Measurements from ENCODE around the gene DDX41.
"Not testable (repeated sequence)": the region's sequence is repeated elsewhere in the genome, so short reads cannot be mapped to it uniquely, and the experiment has no call there.

DDX41 gene

DNA sequence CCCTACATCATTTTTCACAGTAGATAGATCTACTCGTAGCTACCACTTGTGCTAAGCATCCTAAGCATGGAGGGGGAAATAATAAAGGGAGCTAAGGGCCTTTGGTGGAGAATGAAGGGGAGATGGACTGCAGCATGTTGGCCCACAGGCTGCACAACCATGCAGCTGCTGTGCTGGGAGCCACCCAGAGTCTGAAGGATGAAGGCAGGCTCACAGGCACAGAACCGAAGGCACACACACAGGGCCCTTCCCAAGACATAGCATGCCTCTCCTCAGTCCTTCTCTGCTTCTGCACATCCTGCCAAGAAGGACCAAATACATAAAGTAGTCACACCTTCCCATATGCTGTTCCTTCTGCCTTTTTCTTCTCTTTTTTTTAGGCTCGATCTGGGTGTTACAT, 31.0 kb upstream of the DDX41 start:
- Mint-ChIP-seq H3K4me3 (no peak overlapping the region), H3K27ac (no peak overlapping the region), H3K27me3 (no peaks in the 10 kb centered on the region), H3K36me3 (ENCODE audit: insufficient read depth) (peaks cover 12% of the 10 kb centered on the region), H3K9me3 (no peaks in the 10 kb centered on the region), H3K4me1 (ENCODE audit: low read depth in 2 of 2) (peaks cover 28 to 49% of the 10 kb centered on the region in 2 donors)
- DNase-seq, result no peak
- ATAC-seq (replicated peaks), result no peak

DNA sequence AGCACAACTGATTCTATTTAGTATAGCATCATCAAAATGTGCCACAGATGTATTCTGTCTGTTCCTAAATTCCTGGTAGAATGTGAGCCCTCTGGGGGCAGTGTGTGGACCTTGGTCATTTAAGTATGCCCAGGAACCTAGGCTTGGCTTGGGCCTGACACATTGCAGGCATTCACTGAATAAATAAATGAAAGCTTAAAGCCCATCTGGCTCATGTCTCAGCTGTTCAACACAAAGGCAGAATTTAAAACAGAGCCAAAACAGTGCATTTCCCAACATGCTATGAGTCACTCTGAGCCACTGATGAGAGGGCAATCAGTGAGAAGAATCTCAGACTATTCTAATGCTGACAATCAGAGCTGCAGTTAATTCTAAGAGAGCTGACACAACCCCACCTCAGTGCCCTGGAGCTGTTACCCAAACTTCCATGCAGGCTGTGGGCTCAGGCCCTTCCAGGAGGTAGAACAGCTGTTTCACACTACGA, 29.5 kb upstream of the DDX41 start:
- Mint-ChIP-seq H3K4me1 (ENCODE audit: low read depth in 2 of 2) (peaks cover 19 to 45% of the 10 kb centered on the region in 2 donors), H3K4me3 (no peak overlapping the region), H3K27me3 (no peaks in the 10 kb centered on the region), H3K27ac (peak overlapping the region in 1 of 2 donors; percentile 85), H3K36me3 (ENCODE audit: insufficient read depth) (peaks cover 11% of the 10 kb centered on the region), H3K9me3 (no peaks in the 10 kb centered on the region)
- no peak for DNase-seq
- no peak for ATAC-seq (replicated peaks)

DNA sequence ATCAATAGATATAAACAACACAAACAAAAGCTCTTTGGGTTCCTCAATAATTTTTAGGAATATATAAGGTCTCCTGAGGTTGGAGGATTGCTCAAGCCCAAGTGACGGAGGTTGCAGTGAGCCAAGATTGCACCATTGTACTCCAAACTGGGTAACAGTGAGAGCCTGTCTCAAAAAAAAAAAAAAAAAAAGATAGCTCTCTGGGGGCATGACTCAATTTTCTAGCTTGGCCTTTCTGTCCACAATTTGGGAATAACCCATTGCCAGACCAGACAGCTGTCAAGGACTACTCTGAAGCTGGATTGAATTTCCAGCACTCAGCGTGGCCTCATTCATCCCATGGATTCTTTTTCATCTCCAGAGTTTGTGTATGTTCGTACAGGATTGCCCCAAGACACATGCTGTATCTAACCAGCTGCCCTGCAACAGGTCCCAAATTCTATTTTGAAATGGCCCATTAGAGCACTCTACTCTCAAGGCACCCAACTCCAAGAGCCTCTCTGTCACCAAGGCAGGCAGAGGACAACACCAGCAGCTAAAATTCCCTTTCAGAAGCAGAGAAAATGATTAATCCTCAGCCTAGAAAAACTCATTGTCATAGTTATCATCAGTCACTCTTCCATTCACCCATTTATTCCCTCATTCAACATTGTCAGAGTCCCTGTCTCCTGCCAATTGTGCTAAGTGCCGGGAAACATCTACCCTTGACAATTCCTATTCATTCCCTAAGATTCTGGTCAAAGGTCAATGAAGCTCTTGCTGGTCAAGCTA, 28.9 kb upstream of the DDX41 start:
- DNase-seq (no peak), ATAC-seq (replicated peaks) (no peak)
- Mint-ChIP-seq H3K36me3 (ENCODE audit: insufficient read depth) (peaks cover 11% of the 10 kb centered on the region), H3K9me3 (no peaks in the 10 kb centered on the region), H3K4me3 (no peak overlapping the region), H3K4me1 (ENCODE audit: low read depth in 2 of 2) (peaks cover 19 to 45% of the 10 kb centered on the region in 2 donors), H3K27me3 (no peaks in the 10 kb centered on the region), H3K27ac (no peak overlapping the region)

DNA sequence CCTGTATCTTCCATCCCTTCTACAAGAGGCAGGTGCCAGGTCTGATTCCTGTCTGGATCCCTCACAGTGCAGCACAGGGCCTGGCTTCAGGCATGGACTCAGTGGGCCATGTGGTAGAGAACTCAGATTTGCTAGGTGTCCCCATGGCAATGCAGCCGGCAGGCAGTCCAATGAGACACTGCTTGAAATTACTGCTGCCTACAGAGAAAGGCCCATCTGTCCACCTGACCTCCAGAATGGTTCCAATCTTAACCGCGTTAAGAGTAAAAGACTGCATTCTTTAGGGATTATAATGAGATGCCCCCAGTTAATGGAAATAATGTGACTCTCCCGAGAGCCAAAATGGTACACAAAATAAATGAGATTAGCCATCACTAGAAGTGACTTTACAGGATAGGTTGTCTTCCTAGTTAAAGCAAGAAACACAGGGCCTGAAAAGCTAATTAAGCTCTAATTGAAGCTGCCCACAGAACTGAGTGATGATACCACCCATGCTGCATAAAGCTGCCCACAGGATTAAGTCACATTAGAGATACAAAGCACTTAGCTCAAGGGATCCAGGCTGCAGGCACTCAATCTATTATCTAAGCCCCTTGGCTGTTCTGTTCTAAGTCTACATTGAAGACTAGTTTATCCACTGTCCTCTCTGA, 26.2 kb upstream of the DDX41 start:
- Mint-ChIP-seq H3K4me3 (no peak overlapping the region), H3K4me1 (ENCODE audit: low read depth in 2 of 2) (peaks cover 17 to 39% of the 10 kb centered on the region in 2 donors), H3K27ac (no peak overlapping the region), H3K9me3 (no peaks in the 10 kb centered on the region), H3K27me3 (no peaks in the 10 kb centered on the region), H3K36me3 (ENCODE audit: insufficient read depth) (peaks cover 17% of the 10 kb centered on the region)
- DNase-seq (no peak), ATAC-seq (replicated peaks) (no peak)

DNA sequence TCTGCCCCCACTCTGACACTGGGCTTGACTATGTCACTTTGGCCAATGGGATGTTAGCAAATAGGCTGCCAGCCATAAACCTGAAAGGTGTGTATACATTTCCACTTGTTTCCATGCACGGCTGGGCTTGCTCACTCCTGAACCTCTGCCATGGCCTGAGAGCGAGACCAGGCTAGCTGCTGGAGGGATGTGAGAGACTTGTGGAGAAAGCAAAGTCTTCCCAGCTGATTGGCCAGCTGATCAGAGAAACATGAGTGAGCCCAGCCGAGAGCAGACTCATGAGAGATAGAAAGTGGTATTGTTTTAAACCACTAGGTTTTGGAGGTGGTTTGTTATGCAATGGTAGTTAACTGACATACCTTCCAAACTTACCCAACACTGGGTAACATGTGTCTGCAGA, 23.7 kb upstream of the DDX41 start:
- ATAC-seq (replicated peaks), result no peak
- H3K27me3 Mint-ChIP-seq, result no peaks in the 10 kb centered on the region

DNA sequence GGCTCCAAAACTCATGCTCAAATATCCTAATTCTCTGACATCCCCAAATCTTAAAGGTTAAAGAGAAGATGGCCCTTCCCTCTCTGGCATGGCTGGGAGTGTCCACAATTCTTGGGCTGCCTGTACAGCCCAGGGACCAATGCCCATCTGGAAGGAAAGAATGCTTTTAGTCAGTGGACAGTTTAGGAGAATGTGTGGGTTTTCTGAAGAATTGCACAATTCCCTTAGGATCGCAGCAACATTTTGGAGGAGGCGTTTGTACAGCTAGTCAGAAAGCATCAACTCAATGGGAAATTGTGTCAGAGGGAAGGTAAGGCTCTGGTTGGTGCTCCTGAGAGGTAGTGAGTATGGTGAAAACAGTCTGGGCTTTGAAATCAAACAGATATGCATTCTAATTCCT, 22.6 kb upstream of the DDX41 start:
- Mint-ChIP-seq H3K36me3 (ENCODE audit: insufficient read depth) (peaks cover 26% of the 10 kb centered on the region), H3K27me3 (no peaks in the 10 kb centered on the region), H3K4me3 (no peak overlapping the region), H3K9me3 (no peaks in the 10 kb centered on the region), H3K27ac (peak overlapping the region in 1 of 2 donors; percentile 69), H3K4me1 (ENCODE audit: low read depth in 2 of 2) (peaks cover 8 to 26% of the 10 kb centered on the region in 2 donors)
- DNase-seq (no peak), ATAC-seq (replicated peaks) (no peak)

More for the DNA sequence above, 23.7 kb upstream of the DDX41 start:
- H3K27ac Mint-ChIP-seq, result no peak overlapping the region
- DNase-seq, result no peak
- peaks cover 8 to 26% of the 10 kb centered on the region in 2 donors for H3K4me1 Mint-ChIP-seq (ENCODE audit: low read depth in 2 of 2)
- H3K9me3 Mint-ChIP-seq, result no peaks in the 10 kb centered on the region
- H3K4me3 Mint-ChIP-seq, result no peak overlapping the region
- H3K36me3 Mint-ChIP-seq (ENCODE audit: insufficient read depth), result peaks cover 19% of the 10 kb centered on the region

DNA sequence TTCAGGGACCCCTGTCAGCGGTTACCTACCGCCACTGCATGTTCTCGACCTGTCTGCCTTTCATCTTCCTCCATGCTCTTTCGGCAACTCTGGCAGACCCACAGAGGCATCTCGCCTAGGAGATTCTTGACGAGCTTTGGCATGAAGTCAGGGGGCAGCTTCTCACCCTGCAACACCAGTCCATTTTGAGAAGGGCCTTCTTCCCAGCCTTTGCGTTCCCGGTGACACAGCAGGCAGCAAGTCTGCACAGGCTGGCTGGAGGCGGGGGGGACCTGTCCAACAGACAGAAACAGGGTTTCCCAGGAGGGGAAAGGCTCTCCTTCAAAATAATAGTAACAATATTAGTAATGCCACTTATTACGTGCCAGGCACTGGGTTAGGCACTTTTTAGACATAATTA, 22.1 kb upstream of the DDX41 start:
- H3K27me3 Mint-ChIP-seq, result no peaks in the 10 kb centered on the region
- no peak for ATAC-seq (replicated peaks)
- H3K4me1 Mint-ChIP-seq (ENCODE audit: low read depth in 2 of 2), result peaks cover 8 to 23% of the 10 kb centered on the region in 2 donors
- no peaks in the 10 kb centered on the region for H3K9me3 Mint-ChIP-seq
- no peak for DNase-seq
- peak overlapping the region in 1 of 2 donors; percentile 69 for H3K27ac Mint-ChIP-seq
- H3K36me3 Mint-ChIP-seq (ENCODE audit: insufficient read depth), result peaks cover 30% of the 10 kb centered on the region
- H3K4me3 Mint-ChIP-seq, result no peak overlapping the region

DNA sequence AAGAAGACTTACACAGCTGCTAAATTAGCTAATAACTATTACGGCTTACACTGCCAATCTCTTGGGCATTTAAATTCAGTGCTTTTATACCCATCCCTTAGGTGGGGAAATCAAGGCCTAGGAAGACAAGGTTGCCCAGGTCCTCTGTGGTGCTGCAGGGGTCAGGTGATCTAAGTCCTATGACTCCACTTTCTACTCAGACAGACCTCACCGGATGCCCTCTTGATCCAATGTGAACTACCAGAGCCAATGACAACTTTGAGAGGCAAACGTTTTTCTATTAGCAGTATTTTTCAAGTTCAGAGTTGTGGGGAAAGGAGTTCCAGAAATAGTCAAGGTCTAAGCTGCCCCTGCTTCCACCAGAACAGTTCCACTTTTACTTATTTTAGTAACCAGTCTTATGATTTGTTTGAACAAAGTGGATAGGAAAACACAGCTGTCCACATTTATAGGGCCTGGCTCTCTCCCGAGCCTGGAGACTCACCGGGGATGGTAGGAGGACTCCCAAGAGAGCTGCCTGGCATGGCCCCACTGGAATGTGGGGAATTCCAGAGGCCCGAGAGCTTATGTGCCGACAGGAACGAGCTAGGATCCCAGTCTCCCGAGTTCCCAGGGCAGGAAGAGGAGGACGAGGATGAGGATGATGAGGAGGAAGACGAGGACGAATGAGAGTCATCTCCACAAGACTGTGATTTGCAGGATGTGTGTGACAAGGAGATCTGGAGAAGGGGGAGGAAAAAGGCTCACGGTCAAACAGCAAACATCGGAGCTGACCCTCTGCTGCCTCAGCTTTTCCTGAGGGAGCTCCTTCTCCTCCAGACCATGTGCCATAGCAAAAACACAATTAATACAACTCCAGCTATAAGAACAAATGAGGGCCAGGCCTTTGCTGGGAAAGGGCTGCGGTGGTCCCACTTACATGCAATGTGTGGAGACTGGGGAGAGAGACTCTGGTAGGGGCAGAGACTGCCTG, 20.9 kb upstream of the DDX41 start:
- H3K27me3 Mint-ChIP-seq, result no peaks in the 10 kb centered on the region
- H3K27ac Mint-ChIP-seq, result peak overlapping the region; percentile 44 to 70
- ATAC-seq (replicated peaks), result no peak
- peaks cover 5 to 13% of the 10 kb centered on the region in 2 donors for H3K4me1 Mint-ChIP-seq (ENCODE audit: low read depth in 2 of 2)
- peaks cover 37% of the 10 kb centered on the region for H3K36me3 Mint-ChIP-seq (ENCODE audit: insufficient read depth)
- no peaks in the 10 kb centered on the region for H3K9me3 Mint-ChIP-seq
- no peak overlapping the region for H3K4me3 Mint-ChIP-seq
- DNase-seq, result no peak

DNA sequence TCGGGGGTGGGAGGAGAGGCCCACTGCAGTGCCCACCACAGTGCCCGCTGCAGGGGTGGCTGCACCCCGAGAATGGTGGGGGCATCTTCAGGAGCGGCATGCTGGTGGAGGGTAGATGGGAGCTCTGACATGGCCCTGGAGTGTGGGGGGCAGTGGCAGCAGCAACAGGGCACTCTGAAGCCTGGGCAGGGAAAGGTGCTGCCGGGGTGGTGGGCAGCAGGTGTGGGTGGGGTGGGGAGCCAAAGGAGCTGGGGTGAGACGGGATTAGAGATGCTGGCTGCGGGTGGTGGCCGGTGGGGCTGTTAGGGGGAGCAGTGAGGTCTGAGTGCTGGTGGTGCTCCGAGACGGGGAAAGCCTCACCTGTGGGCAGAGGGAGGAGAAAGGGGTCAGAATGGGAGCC, 19.6 kb upstream of the DDX41 start:
- H3K4me3 Mint-ChIP-seq, result no peak overlapping the region
- H3K27ac Mint-ChIP-seq, result peak overlapping the region in 1 of 2 donors; percentile 38
- no peak for ATAC-seq (replicated peaks)
- DNase-seq, result no peak
- H3K9me3 Mint-ChIP-seq, result no peaks in the 10 kb centered on the region
- peaks cover 34% of the 10 kb centered on the region for H3K36me3 Mint-ChIP-seq (ENCODE audit: insufficient read depth)
- H3K4me1 Mint-ChIP-seq (ENCODE audit: low read depth in 2 of 2), result peaks cover 5 to 7% of the 10 kb centered on the region in 2 donors
- H3K27me3 Mint-ChIP-seq, result no peaks in the 10 kb centered on the region

DNA sequence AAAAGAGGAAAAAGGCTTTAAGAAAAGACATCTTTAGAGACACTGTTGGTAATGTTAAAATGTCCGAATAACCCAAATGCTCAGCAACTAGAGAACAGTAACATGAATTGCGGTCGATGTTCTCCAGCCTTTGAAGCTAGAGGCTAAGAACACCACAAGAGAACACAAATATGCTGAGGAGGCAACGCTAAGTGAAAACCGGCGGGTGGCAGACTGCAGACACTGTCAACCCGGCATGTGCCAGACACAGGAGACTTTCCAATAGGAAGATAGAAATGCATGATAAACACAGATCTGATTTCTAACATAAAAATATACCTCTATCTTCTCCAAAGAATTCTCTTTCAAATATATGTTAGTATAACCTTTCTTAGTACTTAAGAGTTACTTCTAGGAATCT, 18.4 kb upstream of the DDX41 start:
- DNase-seq, result no peak
- H3K4me3 Mint-ChIP-seq, result no peak overlapping the region
- H3K27ac Mint-ChIP-seq, result peak overlapping the region; percentile 26 to 53
- no peak for ATAC-seq (replicated peaks)
- H3K4me1 Mint-ChIP-seq (ENCODE audit: low read depth in 2 of 2), result peaks cover 5 to 7% of the 10 kb centered on the region in 2 donors
- H3K36me3 Mint-ChIP-seq (ENCODE audit: insufficient read depth), result peaks cover 38% of the 10 kb centered on the region
- H3K27me3 Mint-ChIP-seq, result no peaks in the 10 kb centered on the region
- H3K9me3 Mint-ChIP-seq, result no peaks in the 10 kb centered on the region

DNA sequence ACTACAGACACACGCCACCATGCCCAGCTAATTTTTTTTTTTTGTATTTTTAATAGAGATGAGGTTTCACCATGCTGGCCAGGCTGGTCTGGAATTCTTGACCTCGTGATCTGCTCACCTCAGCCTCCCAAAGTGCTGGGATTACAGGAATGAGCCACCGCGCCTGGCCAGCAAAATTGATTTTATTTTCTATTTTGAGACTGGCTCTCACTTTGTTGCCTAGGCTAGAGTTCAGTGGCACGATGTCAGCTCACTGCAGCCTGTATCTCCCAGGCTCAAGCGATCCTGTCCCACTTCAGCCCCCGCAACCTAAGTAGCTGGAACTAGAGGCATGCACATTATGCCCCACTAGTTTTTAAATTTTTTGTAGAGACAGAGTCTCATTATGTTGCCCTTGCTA, 17.7 kb upstream of the DDX41 start:
- peaks cover 38% of the 10 kb centered on the region for H3K36me3 Mint-ChIP-seq (ENCODE audit: insufficient read depth)
- not testable (repeated sequence) for H3K27ac Mint-ChIP-seq; H3K4me3 Mint-ChIP-seq; H3K4me1 Mint-ChIP-seq (ENCODE audit: low read depth in 2 of 2); H3K9me3 Mint-ChIP-seq; DNase-seq; H3K27me3 Mint-ChIP-seq; ATAC-seq (replicated peaks)

DNA sequence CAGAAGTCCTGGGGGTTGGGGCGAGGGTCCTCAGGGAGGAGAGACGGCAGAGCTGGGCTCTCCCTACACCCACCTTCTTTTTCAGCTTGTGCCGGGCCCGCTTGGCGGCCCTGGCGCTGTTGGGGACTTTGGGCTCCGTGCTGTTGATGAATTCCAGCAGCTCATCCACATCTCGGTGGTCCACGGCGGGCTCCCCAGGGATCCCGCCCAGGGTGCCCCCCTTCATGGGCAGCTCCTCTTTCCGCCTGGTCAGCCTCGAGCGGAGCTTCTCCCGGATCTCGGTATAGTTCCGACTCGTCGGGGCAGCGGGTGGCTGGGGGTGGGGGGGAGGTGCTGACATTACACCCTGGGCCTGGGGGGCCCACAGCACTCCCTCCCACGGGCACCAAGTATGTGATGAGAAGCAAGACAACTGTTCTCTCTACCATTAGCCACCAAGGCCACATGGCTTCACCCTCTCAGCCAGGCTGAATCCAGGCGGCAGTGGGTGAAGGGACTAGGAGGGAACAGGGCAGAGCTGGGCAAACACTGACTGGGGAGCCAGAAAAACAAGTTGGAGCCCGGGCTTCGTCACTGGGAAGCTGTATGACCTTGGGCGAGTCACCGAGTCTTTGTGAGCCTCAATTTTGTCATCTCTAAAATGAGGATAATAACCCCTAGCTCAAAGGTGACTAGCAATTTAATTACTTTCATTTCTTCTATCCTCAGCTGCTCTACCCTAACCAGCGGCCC, 14.6 kb upstream of the DDX41 start:
- peaks cover 30% of the 10 kb centered on the region for H3K36me3 Mint-ChIP-seq (ENCODE audit: insufficient read depth)
- ATAC-seq (replicated peaks) (no peak), DNase-seq (no peak)
- no peak overlapping the region for H3K4me3 Mint-ChIP-seq
- no peaks in the 10 kb centered on the region for H3K9me3 Mint-ChIP-seq
- no peaks in the 10 kb centered on the region for H3K27me3 Mint-ChIP-seq
- H3K4me1 Mint-ChIP-seq (ENCODE audit: low read depth in 2 of 2), result peaks cover 0 to 3% of the 10 kb centered on the region in 2 donors
- H3K27ac Mint-ChIP-seq, result peak overlapping the region in 1 of 2 donors; percentile 20

DNA sequence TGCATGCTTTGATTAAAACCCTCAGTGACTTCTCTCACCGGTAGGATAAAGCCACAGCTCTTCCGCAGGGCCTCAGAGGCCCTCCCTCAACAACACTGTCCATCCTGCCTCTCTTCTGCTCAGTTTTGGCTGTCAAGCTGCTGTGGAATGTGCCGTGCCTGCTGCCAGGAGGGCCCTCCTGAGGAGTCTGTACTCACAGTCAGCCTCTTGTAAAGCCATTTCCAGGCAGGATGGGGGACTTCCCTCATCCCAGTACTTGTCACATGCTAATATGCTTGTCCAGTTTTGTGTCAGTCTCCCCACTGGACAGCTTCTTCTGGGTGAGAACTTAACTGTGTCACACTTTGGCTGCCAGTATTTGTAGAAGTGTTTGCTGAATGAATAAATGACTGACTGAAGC, 13.9 kb upstream of the DDX41 start:
- H3K4me3 Mint-ChIP-seq, result no peak overlapping the region
- DNase-seq (no peak), ATAC-seq (replicated peaks) (no peak)
- H3K9me3 Mint-ChIP-seq, result no peaks in the 10 kb centered on the region
- H3K27ac Mint-ChIP-seq, result peak overlapping the region in 1 of 2 donors; percentile 20
- peaks cover 26% of the 10 kb centered on the region for H3K36me3 Mint-ChIP-seq (ENCODE audit: insufficient read depth)
- H3K4me1 Mint-ChIP-seq (ENCODE audit: low read depth in 2 of 2), result peaks cover 0 to 3% of the 10 kb centered on the region in 2 donors
- H3K27me3 Mint-ChIP-seq, result no peaks in the 10 kb centered on the region
